ENCODE data around the gene RPS16.
A peak's percentile ranks its signal among the peaks of the same experiment; 100 is the strongest.

RPS16 gene

DNA sequence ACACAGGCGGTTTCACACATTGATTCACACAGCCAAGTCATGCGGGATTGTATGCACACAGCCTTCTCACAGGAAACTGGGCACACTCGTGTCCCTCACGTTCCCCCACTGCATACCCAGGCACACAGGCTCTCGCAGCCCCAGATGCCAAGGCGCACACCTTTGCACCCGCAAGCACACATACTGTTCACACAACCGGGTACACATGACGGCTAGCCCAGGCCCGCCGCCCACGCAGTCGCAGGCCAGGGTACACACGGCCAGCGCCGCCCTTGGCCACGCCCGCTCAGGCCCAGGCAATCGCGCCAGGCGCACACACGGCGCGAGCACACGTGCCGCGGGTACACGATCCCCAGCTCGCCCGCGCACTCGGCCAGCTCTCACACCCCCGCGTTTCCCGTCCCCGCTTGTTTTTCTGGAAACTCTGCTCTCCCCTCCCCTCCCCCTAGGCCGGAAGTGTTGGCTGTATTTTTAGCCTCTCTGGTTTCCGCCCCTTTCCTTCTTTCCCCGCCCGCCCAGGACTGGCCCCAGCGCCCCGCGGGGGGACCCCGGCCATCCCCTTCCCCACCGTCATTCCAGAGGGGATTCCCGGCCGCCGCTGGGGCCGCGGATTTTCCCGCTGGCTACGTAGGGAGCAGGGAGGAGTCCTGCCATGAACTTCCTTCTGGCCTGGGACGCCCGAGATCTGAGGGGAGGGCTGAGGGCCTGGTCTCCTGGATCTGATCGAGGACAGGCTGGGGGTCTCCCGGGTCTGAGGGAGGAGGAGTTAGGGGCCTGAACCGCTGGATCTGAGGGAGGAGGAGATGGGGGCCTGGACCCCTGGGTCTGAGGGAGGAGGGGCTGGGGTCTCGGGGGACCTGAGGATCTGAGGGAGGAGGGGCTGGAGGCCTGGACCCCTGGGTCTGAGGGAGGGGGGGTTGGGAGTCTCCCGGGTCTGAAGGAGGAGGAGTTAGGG is 33.1 kb downstream of the RPS16 start (continued):
- TF ChIP-seq, protein P1, sequence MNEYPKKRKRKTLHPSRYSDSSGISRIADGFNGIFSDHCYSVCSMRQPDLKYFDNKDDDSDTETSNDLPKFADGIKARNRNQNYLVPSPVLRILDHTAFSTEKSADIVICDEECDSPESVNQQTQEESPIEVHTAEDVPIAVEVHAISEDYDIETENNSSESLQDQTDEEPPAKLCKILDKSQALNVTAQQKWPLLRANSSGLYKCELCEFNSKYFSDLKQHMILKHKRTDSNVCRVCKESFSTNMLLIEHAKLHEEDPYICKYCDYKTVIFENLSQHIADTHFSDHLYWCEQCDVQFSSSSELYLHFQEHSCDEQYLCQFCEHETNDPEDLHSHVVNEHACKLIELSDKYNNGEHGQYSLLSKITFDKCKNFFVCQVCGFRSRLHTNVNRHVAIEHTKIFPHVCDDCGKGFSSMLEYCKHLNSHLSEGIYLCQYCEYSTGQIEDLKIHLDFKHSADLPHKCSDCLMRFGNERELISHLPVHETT (tag by site-specific recombination; IDR thresholded peaks at IDR 0.05) = no peak
- TF ChIP-seq ZNF654 (tag by site-specific recombination; IDR thresholded peaks at IDR 0.05; ENCODE audit: low read depth) = no peak
- no peak for TF ChIP-seq OSR2 (tag by site-specific recombination; IDR thresholded peaks at IDR 0.05)
- TF ChIP-seq RBAK (tag by site-specific recombination; IDR thresholded peaks at IDR 0.05) = no peak
- no peak for TF ChIP-seq ZNF155 (tag by site-specific recombination; IDR thresholded peaks at IDR 0.05)
- TF ChIP-seq, protein P2, sequence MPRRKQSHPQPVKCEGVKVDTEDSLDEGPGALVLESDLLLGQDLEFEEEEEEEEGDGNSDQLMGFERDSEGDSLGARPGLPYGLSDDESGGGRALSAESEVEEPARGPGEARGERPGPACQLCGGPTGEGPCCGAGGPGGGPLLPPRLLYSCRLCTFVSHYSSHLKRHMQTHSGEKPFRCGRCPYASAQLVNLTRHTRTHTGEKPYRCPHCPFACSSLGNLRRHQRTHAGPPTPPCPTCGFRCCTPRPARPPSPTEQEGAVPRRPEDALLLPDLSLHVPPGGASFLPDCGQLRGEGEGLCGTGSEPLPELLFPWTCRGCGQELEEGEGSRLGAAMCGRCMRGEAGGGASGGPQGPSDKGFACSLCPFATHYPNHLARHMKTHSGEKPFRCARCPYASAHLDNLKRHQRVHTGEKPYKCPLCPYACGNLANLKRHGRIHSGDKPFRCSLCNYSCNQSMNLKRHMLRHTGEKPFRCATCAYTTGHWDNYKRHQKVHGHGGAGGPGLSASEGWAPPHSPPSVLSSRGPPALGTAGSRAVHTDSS (tag by site-specific recombination; IDR thresholded peaks at IDR 0.05) = no peak; the same call in 1 of the 2 replicates
- TF ChIP-seq SCRT1 (tag by site-specific recombination; IDR thresholded peaks at IDR 0.05; ENCODE audit: borderline replicate concordance) = no peak
- TF ChIP-seq, protein P3, sequence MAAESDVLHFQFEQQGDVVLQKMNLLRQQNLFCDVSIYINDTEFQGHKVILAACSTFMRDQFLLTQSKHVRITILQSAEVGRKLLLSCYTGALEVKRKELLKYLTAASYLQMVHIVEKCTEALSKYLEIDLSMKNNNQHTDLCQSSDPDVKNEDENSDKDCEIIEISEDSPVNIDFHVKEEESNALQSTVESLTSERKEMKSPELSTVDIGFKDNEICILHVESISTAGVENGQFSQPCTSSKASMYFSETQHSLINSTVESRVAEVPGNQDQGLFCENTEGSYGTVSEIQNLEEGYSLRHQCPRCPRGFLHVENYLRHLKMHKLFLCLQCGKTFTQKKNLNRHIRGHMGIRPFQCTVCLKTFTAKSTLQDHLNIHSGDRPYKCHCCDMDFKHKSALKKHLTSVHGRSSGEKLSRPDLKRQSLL (tag by site-specific recombination; IDR thresholded peaks at IDR 0.05) = peak; percentile 21; the same call in 1 of the 2 replicates
- no peak for TF ChIP-seq MEIS1 (CRISPR knock-in tag; IDR thresholded peaks at IDR 0.05; ENCODE audit: borderline replicate concordance)
- TF ChIP-seq ZNF292 (tag by site-specific recombination; IDR thresholded peaks at IDR 0.05; ENCODE audit: borderline replicate concordance, low read depth) = no peak
- TF ChIP-seq, protein P4, sequence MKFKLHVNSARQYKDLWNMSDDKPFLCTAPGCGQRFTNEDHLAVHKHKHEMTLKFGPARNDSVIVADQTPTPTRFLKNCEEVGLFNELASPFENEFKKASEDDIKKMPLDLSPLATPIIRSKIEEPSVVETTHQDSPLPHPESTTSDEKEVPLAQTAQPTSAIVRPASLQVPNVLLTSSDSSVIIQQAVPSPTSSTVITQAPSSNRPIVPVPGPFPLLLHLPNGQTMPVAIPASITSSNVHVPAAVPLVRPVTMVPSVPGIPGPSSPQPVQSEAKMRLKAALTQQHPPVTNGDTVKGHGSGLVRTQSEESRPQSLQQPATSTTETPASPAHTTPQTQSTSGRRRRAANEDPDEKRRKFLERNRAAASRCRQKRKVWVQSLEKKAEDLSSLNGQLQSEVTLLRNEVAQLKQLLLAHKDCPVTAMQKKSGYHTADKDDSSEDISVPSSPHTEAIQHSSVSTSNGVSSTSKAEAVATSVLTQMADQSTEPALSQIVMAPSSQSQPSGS (tag by site-specific recombination; IDR thresholded peaks at IDR 0.05; ENCODE audit: low read depth) = no peak
- TF ChIP-seq ZFP37 (tag by site-specific recombination; IDR thresholded peaks at IDR 0.05) = peak; percentile 95
- TF ChIP-seq ZNF704 (tag by site-specific recombination; IDR thresholded peaks at IDR 0.05) = no peak
- TF ChIP-seq ZNF645 (tag by site-specific recombination; IDR thresholded peaks at IDR 0.05) = no peak
- no peak for TF ChIP-seq ZNF302 (tag by site-specific recombination; IDR thresholded peaks at IDR 0.05; ENCODE audit: low read depth)
- no peak for TF ChIP-seq ZNF433 (tag by site-specific recombination; IDR thresholded peaks at IDR 0.05; ENCODE audit: low read depth)
- TF ChIP-seq ZBTB7A (tag by site-specific recombination; IDR thresholded peaks at IDR 0.05; ENCODE audit: low read depth) = no peak; the same call in 1 of the 2 replicates
- peak; percentile 43 for TF ChIP-seq WT1 (tag by site-specific recombination; IDR thresholded peaks at IDR 0.05)
- TF ChIP-seq ZNF658 (tag by site-specific recombination; IDR thresholded peaks at IDR 0.05) = no peak
- no peak for TF ChIP-seq ZNF488 (tag by site-specific recombination; IDR thresholded peaks at IDR 0.05)
- TF ChIP-seq ZNF585B (tag by site-specific recombination; IDR thresholded peaks at IDR 0.05) = no peak
- TF ChIP-seq ZNF175 (tag by site-specific recombination; IDR thresholded peaks at IDR 0.05) = no peak
- TF ChIP-seq SCRT2 (tag by site-specific recombination; IDR thresholded peaks at IDR 0.05) = peak; percentile 61
- TF ChIP-seq ZNF670 (tag by site-specific recombination; IDR thresholded peaks at IDR 0.05; ENCODE audit: low read depth) = no peak
- no peak for TF ChIP-seq ZNF19 (tag by site-specific recombination; IDR thresholded peaks at IDR 0.05; ENCODE audit: low read depth)
- peak; percentile 99 for TF ChIP-seq EGR2 (tag by site-specific recombination; IDR thresholded peaks at IDR 0.05; ENCODE audit: low read depth)
- peak; percentile 93 for TF ChIP-seq ZIC2 (tag by site-specific recombination; IDR thresholded peaks at IDR 0.05)
- 0 out of 2 replicates have a peak, but pooled peaks have one; percentile 32 for TF ChIP-seq SALL2 (tag by site-specific recombination; IDR thresholded peaks at IDR 0.05; ENCODE audit: borderline replicate concordance)
- TF ChIP-seq ZNF146 (tag by site-specific recombination; IDR thresholded peaks at IDR 0.05) = peak; percentile 41; the same call in 1 of the 2 replicates
